HepG2 (cell line): ENCODE measurements around the gene TAS1R1. TPM values are rescaled to one million over a fixed set of nuclear protein-coding genes. Genes with fewer than 3 reads are reported as not detected.
A peak's percentile ranks its signal among the peaks of the same experiment; 100 is the strongest.

Experiments
- E2F2 ChIP-seq: sonication (generic); formaldehyde crosslinking; IDR thresholded peaks from 2 replicates; pipeline ENCODE4 v1.4.0; 2020; ENCODE audit warnings: missing genetic modification reagents, borderline replicate concordance
- FOXJ3 ChIP-seq: sonication (generic); formaldehyde crosslinking; IDR thresholded peaks from 2 replicates; pipeline ENCODE4 v1.4.0; 2020; ENCODE audit warnings: missing genetic modification reagents, mild to moderate bottlenecking, borderline replicate concordance
- HDAC1 ChIP-seq: sonication (generic); formaldehyde crosslinking; IDR thresholded peaks from 2 replicates; pipeline ENCODE4 v1.5.1; 2020; ENCODE audit warnings: mild to moderate bottlenecking, missing genetic modification reagents
- IRF2 ChIP-seq: IDR thresholded peaks from 2 replicates; pipeline ENCODE4 v1.6.1; 2018; ENCODE audit warnings: missing genetic modification reagents, missing compliant biosample characterization
- KLF9 ChIP-seq: IDR thresholded peaks from 2 replicates; pipeline ENCODE4 v1.6.1; 2016; ENCODE audit warnings: low read depth
- NFE2L2 ChIP-seq: fragments of 150-350 bp; IDR thresholded peaks from 2 replicates; pipeline ENCODE4 v1.6.1; 2014; ENCODE audit warnings: low read length
- NR2C2 ChIP-seq: sonication (generic); formaldehyde crosslinking; IDR thresholded peaks from 2 replicates; pipeline ENCODE4 v1.4.0; 2020; ENCODE audit warnings: missing genetic modification reagents, mild to moderate bottlenecking, moderate library complexity, borderline replicate concordance
- PAXIP1 ChIP-seq: sonication (generic); formaldehyde crosslinking; conservative IDR thresholded peaks from 2 replicates; pipeline ENCODE4 v1.4.0; 2020; ENCODE audit warnings: mild to moderate bottlenecking, missing genetic modification reagents, moderate library complexity
- PLRG1 ChIP-seq: fragments of 450-650 bp; conservative IDR thresholded peaks from 2 replicates; pipeline ENCODE4 v1.6.1; 2016
- YEATS2 ChIP-seq: sonication (generic); formaldehyde crosslinking; IDR thresholded peaks from 2 replicates; pipeline ENCODE4 v1.4.0; 2020; ENCODE audit warnings: missing genetic modification reagents, borderline replicate concordance
- ZNF256 ChIP-seq: sonication (generic); formaldehyde crosslinking; conservative IDR thresholded peaks from 2 replicates; pipeline ENCODE4 v1.4.0; 2020; ENCODE audit warnings: missing genetic modification reagents
- ZNF354B ChIP-seq: sonication (generic); formaldehyde crosslinking; IDR thresholded peaks from 2 replicates; pipeline ENCODE4 v1.8.0; 2022; ENCODE audit warnings: mild to moderate bottlenecking, missing genetic modification reagents
- ZNF546 ChIP-seq: sonication (generic); formaldehyde crosslinking; conservative IDR thresholded peaks from 2 replicates; pipeline ENCODE4 v1.8.1; 2023; ENCODE audit warnings: mild to moderate bottlenecking, missing genetic modification reagents
- ZNF703 ChIP-seq: sonication (generic); formaldehyde crosslinking; IDR thresholded peaks from 2 replicates; pipeline ENCODE4 v1.5.1; 2020; ENCODE audit warnings: missing genetic modification reagents, mild to moderate bottlenecking, moderate library complexity, borderline replicate concordance
- polyA plus RNA-seq, 8 experiments: library from polyadenylated mRNA; depleted of rRNA in 3 of 8; stranded (reverse) in 7 of 8; unstranded in 1 of 8; fragments of >200 nt; fragmentation: Illumina TruSeq in 4 of 8; extraction: Trizol in 4 of 8; gene quantifications; 2 replicates each; pipeline versions ENCODE4 v1.2.1 to v1.2.3, GENCODE V29; 2011 to 2016; ENCODE audit warnings: low read depth in 4 of 8, missing spikeins in 1 of 8, mixed read lengths in 1 of 8; ENCODE audit not compliant: insufficient read depth in 1 of 8
- total RNA-seq, 5 experiments: library from RNA; depleted of rRNA; stranded (reverse); fragments of >200 nt; fragmentation: Illumina TruSeq; extraction: Trizol; gene quantifications; 2 replicates each; pipeline ENCODE4 v1.2.3, GENCODE V29; 2016; ENCODE audit warnings: low read depth in 1 of 5
- TF ChIP-seq, protein P1 (sequence below): sonication (generic); formaldehyde crosslinking; IDR thresholded peaks from 2 replicates; pipeline ENCODE4 v1.5.0; 2020; ENCODE audit warnings: mild to moderate bottlenecking, missing genetic modification reagents
- TF ChIP-seq, protein P2 (sequence below): sonication (generic); formaldehyde crosslinking; IDR thresholded peaks from 2 replicates; pipeline ENCODE4 v1.5.0; 2020; ENCODE audit warnings: mild to moderate bottlenecking, missing genetic modification reagents
- TF ChIP-seq, protein P3 (sequence below): sonication (generic); formaldehyde crosslinking; IDR thresholded peaks from 2 replicates; pipeline ENCODE4 v1.8.0; 2022; ENCODE audit warnings: mild to moderate bottlenecking, missing genetic modification reagents, borderline replicate concordance
- TF ChIP-seq, protein P4 (sequence below): sonication (generic); formaldehyde crosslinking; IDR thresholded peaks from 2 replicates; pipeline ENCODE4 v1.8.1; 2023; ENCODE audit warnings: mild to moderate bottlenecking, inconsistent platforms, moderate library complexity, missing genetic modification reagents, borderline replicate concordance

Gene TAS1R1
- total and polyA plus RNA-seq, 2 of the 13 experiments (the other 11 are each of a cell fraction or from before 2014, with no cell fraction given), result 1.4 to 1.6 TPM

- TF ChIP-seq, protein P1, sequence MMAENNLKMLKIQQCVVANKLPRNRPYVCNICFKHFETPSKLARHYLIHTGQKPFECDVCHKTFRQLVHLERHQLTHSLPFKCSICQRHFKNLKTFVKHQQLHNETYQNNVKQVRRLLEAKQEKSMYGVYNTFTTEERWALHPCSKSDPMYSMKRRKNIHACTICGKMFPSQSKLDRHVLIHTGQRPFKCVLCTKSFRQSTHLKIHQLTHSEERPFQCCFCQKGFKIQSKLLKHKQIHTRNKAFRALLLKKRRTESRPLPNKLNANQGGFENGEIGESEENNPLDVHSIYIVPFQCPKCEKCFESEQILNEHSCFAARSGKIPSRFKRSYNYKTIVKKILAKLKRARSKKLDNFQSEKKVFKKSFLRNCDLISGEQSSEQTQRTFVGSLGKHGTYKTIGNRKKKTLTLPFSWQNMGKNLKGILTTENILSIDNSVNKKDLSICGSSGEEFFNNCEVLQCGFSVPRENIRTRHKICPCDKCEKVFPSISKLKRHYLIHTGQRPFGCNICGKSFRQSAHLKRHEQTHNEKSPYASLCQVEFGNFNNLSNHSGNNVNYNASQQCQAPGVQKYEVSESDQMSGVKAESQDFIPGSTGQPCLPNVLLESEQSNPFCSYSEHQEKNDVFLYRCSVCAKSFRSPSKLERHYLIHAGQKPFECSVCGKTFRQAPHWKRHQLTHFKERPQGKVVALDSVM (CRISPR knock-in tag), result 0 out of 2 replicates have a peak, but pooled peaks have one; percentile 25
- TF ChIP-seq, protein P2, sequence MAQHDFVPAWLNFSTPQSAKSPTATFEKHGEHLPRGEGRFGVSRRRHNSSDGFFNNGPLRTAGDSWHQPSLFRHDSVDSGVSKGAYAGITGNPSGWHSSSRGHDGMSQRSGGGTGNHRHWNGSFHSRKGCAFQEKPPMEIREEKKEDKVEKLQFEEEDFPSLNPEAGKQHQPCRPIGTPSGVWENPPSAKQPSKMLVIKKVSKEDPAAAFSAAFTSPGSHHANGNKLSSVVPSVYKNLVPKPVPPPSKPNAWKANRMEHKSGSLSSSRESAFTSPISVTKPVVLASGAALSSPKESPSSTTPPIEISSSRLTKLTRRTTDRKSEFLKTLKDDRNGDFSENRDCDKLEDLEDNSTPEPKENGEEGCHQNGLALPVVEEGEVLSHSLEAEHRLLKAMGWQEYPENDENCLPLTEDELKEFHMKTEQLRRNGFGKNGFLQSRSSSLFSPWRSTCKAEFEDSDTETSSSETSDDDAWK, result no peak
- TF ChIP-seq NR2C2 (CRISPR knock-in tag), result peak; percentile 33; the same call in 1 of the 2 replicates
- TF ChIP-seq KLF9 (CRISPR knock-in tag), result 0 out of 2 replicates have a peak, but pooled peaks have one; percentile 27
- TF ChIP-seq, protein P3, sequence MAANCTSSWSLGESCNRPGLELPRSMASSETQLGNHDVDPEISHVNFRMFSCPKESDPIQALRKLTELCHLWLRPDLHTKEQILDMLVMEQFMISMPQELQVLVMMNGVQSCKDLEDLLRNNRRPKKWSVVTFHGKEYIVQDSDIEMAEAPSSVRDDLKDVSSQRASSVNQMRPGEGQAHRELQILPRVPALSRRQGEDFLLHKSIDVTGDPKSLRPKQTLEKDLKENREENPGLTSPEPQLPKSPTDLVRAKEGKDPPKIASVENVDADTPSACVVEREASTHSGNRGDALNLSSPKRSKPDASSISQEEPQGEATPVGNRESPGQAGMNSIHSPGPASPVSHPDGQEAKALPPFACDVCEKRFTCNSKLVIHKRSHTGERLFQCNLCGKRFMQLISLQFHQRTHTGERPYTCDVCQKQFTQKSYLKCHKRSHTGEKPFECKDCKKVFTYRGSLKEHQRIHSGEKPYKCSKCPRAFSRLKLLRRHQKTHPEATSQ (CRISPR knock-in tag), result no peak
- peak; percentile 78; the same call in 1 of the 2 replicates for TF ChIP-seq YEATS2 (CRISPR knock-in tag)
- TF ChIP-seq PLRG1, result no peak
- TF ChIP-seq IRF2, result peak; percentile 63; the same call in 1 of the 2 replicates
- 0 out of 2 replicates have a peak, but pooled peaks have one; percentile 47 for TF ChIP-seq ZNF354B (CRISPR knock-in tag)
- TF ChIP-seq ZNF546 (CRISPR knock-in tag), result 0 out of 2 replicates have a peak, but pooled peaks have one; percentile 56
- TF ChIP-seq NFE2L2, result no peak
- peak; percentile 86 for TF ChIP-seq PAXIP1
- peak; percentile 46; the same call in 1 of the 2 replicates for TF ChIP-seq HDAC1 (CRISPR knock-in tag)
- TF ChIP-seq E2F2 (CRISPR knock-in tag), result no peak; the same call in 1 of the 2 replicates
- no peak for TF ChIP-seq ZNF703 (CRISPR knock-in tag)
- TF ChIP-seq FOXJ3 (CRISPR knock-in tag), result peak; percentile 55
- TF ChIP-seq, protein P4, sequence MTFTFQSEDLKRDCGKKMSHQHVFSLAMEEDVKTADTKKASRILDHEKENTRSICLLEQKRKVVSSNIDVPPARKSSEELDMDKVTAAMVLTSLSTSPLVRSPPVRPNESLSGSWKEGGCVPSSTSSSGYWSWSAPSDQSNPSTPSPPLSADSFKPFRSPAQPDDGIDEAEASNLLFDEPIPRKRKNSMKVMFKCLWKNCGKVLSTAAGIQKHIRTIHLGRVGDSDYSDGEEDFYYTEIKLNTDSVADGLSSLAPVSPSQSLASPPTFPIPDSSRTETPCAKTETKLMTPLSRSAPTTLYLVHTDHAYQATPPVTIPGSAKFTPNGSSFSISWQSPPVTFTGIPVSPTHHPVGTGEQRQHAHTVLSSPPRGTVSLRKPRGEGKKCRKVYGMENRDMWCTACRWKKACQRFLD (CRISPR knock-in tag), result peak; percentile 59; the same call in 1 of the 2 replicates
- no peak for TF ChIP-seq ZNF256
These were observed 48.9 kb downstream of the TAS1R1 start (continued) for GRCh38 chr1:6603915-6604558.
